Lung (tissue), 12 donors: Measurements from ENCODE around the gene SLC35F4. TPM values are rescaled to one million over a fixed set of nuclear protein-coding genes. Genes with fewer than 3 reads are reported as not detected.
A peak's percentile ranks its signal among the peaks of the same experiment; 100 is the strongest.

Experiments
- ATAC-seq: fragments of 200-7000 bp; cut with Tn5 transposase; one replicate; pipeline ENCODE4 v1.9.1; 2020; ENCODE audit warnings: moderate number of reproducible peaks; ENCODE audit not compliant: insufficient read depth, low FRiP score
- DNase-seq, 3 donors: peaks; one replicate each; pipeline ENCODE4 v3.0.0-alpha.2; 2013 to 2017
- H3K27ac ChIP-seq, 2 donors: one replicate each; pipeline ENCODE4 v1.5.1; 2013; ENCODE audit warnings: mild to moderate bottlenecking in 2 of 2, moderate library complexity in 2 of 2, control low read depth in 1 of 2, inconsistent platforms in 1 of 2, low read depth in 1 of 2, low read length in 1 of 2
- H3K27me3 ChIP-seq, 3 donors: one replicate each; pipeline ENCODE4 v1.5.1; 2013; ENCODE audit warnings: low read length in 2 of 3; ENCODE audit not compliant: control insufficient read depth in 3 of 3, insufficient read depth in 3 of 3
- H3K36me3 ChIP-seq, 4 donors: one replicate each; pipeline ENCODE4 v1.5.1; 2013; ENCODE audit warnings: low read length in 4 of 4, mild to moderate bottlenecking in 1 of 4, moderate library complexity in 1 of 4; ENCODE audit not compliant: control insufficient read depth in 4 of 4, insufficient read depth in 4 of 4
- H3K4me1 ChIP-seq, 5 donors: one replicate each; pipeline ENCODE4 v1.5.1; 2013; ENCODE audit warnings: low read length in 5 of 5, mild to moderate bottlenecking in 2 of 5, moderate library complexity in 1 of 5; ENCODE audit not compliant: control insufficient read depth in 5 of 5, insufficient read depth in 5 of 5
- H3K4me3 ChIP-seq: one replicate; pipeline ENCODE4 v1.5.1; 2013; ENCODE audit warnings: mild to moderate bottlenecking, control low read depth, moderate library complexity
- H3K9ac ChIP-seq, 2 donors: one replicate each; pipeline ENCODE4 v1.5.1; 2013; ENCODE audit warnings: low read length in 2 of 2, control low read depth in 1 of 2; ENCODE audit not compliant: insufficient read depth in 1 of 2
- H3K9me3 ChIP-seq, 4 donors: one replicate each; pipeline ENCODE4 v1.5.1; 2013; ENCODE audit warnings: low read length in 3 of 4, mild to moderate bottlenecking in 1 of 4, moderate library complexity in 1 of 4; ENCODE audit not compliant: control insufficient read depth in 4 of 4, insufficient read depth in 3 of 4
- WGBS, 2 donors: extraction: QIAGEN DNeasy Blood & Tissue Kit; methylation state at CpG; one replicate each; pipeline ENCODE4 v1.1.7; 2013; 5-methylcytosine and 5-hydroxymethylcytosine counted together
- polyA plus RNA-seq, 2 donors: library from polyadenylated mRNA; stranded (reverse); fragments of 200-250 nt; gene quantifications; one replicate each; pipeline ENCODE4 v1.2.1, GENCODE V29; 2013
- total RNA-seq, 2 donors: library from RNA; depleted of rRNA in 1 of 2; stranded (reverse); fragments of >200 nt in 1 of 2; gene quantifications; one replicate each; pipeline ENCODE4 v1.2.1, GENCODE V29; 2014 to 2021
- TF ChIP-seq, protein P1 (sequence below): IDR thresholded peaks from 2 replicates; pipeline ENCODE4 v1.5.1; 2012; ENCODE audit warnings: mild to moderate bottlenecking; ENCODE audit errors: control extremely low read depth, extremely low read depth
- donor health status: control.
- donor health status: control.
- donor health status: Bipolar disorder and iron deficiency.
- donor health status: healthy.
- donor health status: DM: yes; HTN: yes; CAD: no.

The SLC35F4 gene
- total and polyA plus RNA-seq, 4 donors, result not detected

- peak; percentile 44 to 90 (median 70) for DNase-seq
- no peak overlapping the region for H3K9ac ChIP-seq
- TF ChIP-seq, protein P1, sequence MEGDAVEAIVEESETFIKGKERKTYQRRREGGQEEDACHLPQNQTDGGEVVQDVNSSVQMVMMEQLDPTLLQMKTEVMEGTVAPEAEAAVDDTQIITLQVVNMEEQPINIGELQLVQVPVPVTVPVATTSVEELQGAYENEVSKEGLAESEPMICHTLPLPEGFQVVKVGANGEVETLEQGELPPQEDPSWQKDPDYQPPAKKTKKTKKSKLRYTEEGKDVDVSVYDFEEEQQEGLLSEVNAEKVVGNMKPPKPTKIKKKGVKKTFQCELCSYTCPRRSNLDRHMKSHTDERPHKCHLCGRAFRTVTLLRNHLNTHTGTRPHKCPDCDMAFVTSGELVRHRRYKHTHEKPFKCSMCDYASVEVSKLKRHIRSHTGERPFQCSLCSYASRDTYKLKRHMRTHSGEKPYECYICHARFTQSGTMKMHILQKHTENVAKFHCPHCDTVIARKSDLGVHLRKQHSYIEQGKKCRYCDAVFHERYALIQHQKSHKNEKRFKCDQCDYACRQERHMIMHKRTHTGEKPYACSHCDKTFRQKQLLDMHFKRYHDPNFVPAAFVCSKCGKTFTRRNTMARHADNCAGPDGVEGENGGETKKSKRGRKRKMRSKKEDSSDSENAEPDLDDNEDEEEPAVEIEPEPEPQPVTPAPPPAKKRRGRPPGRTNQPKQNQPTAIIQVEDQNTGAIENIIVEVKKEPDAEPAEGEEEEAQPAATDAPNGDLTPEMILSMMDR, result no peak
- H3K4me3 ChIP-seq, result no peak overlapping the region
- H3K27me3 ChIP-seq, result peaks cover 13 to 21% (median 16%) of the 10 kb centered on the region in 3 donors
- peaks cover 0 to 4% (median 0%) of the 10 kb centered on the region in 4 donors for H3K9me3 ChIP-seq
- H3K27ac ChIP-seq, result no peak overlapping the region
- peaks cover 0 to 8% (median 0%) of the 10 kb centered on the region in 5 donors for H3K4me1 ChIP-seq
- no peak for ATAC-seq
- H3K36me3 ChIP-seq, result no peaks in the 10 kb centered on the region
Observed at GRCh38 chr14:57869617-57870016, 3.7 kb upstream of the SLC35F4 start.

DNA sequence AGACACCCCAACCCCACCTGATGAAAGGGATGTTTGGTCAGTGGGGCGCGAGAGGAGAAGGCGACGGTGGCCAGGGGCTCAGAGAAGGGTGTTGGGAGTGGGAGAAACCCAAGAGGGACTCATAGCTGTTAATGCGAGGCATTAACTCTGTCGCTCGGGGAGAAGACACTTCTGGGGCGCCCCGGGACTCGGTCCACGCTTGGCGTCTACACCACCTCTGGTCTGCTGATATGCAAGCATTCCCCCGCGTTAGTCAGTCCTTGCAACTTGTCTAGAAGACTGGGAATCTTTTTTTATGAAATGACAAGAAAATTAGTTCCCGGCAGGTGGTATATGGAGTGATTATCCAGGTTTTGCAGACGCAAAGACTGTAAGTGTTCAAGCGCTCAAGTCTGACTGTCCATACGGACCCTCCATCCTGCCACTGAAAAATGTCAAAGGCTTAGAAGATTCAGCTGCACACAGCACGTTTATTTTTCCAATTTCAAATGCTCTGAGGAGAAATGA is 360 bp upstream of the SLC35F4 start:
- 15 to 19% methylated on average over 19 of the region's 19 CpGs for WGBS, 2 donors
- DNase-seq, result no peak
- ATAC-seq, result no peak
- H3K36me3 ChIP-seq, result no peaks in the 10 kb centered on the region
- H3K27ac ChIP-seq, result no peak overlapping the region
- H3K9me3 ChIP-seq, result peaks cover 0 to 4% (median 0%) of the 10 kb centered on the region in 4 donors
- H3K4me1 ChIP-seq, result peaks cover 0 to 8% (median 0%) of the 10 kb centered on the region in 5 donors
- H3K4me3 ChIP-seq, result no peak overlapping the region
- TF ChIP-seq, protein P1, result no peak
- H3K27me3 ChIP-seq, result peaks cover 19 to 50% (median 38%) of the 10 kb centered on the region in 3 donors
- H3K9ac ChIP-seq, result no peak overlapping the region

- no peak overlapping the region for H3K9ac ChIP-seq
- H3K36me3 ChIP-seq, result no peaks in the 10 kb centered on the region
- WGBS, 2 donors, result 5% methylated on average over 23 of the region's 23 CpGs
- H3K4me3 ChIP-seq, result no peak overlapping the region
- H3K27ac ChIP-seq, result no peak overlapping the region
- TF ChIP-seq, protein P1, result no peak
- peaks cover 0 to 4% (median 0%) of the 10 kb centered on the region in 4 donors for H3K9me3 ChIP-seq
- peaks cover 0 to 8% (median 0%) of the 10 kb centered on the region in 5 donors for H3K4me1 ChIP-seq
- peaks cover 19 to 50% (median 38%) of the 10 kb centered on the region in 3 donors for H3K27me3 ChIP-seq
- DNase-seq (no peak), ATAC-seq (no peak)
Observed at GRCh38 chr14:57865066-57865402, 858 bp downstream of the SLC35F4 start.

GRCh38 chr14:57864659-57865058 is 1.2 kb downstream of the SLC35F4 start:
- DNase-seq (no peak), ATAC-seq (no peak)
- no peaks in the 10 kb centered on the region for H3K36me3 ChIP-seq
- peaks cover 0 to 6% (median 0%) of the 10 kb centered on the region in 5 donors for H3K4me1 ChIP-seq
- H3K27me3 ChIP-seq, result peaks cover 19 to 50% (median 38%) of the 10 kb centered on the region in 3 donors
- H3K9ac ChIP-seq, result no peak overlapping the region
- H3K4me3 ChIP-seq, result no peak overlapping the region
- H3K27ac ChIP-seq, result no peak overlapping the region
- WGBS, 2 donors, result 22 to 25% methylated on average over 19 to 20 of the region's 20 CpGs
- peaks cover 0 to 4% (median 0%) of the 10 kb centered on the region in 4 donors for H3K9me3 ChIP-seq
- TF ChIP-seq, protein P1, result no peak
